Omental fat pad (tissue), 4 donors: ENCODE results near the gene C17orf78. TPM values are rescaled to one million over a fixed set of nuclear protein-coding genes. Genes with fewer than 3 reads are reported as not detected.
"Not testable (repeated sequence)": the region's sequence is repeated elsewhere in the genome, so short reads cannot be mapped to it uniquely, and the experiment has no call there.

Experiments
- ATAC-seq: fragments of 150-250 bp; one replicate; pipeline ENCODE4 v1.9.1; 2016; ENCODE audit warnings: mild to moderate bottlenecking, moderate library complexity; ENCODE audit not compliant: low FRiP score
- DNase-seq: peaks from one replicate; pipeline ENCODE4 v3.0.0-alpha.2; 2019; ENCODE audit warnings: low spot score
- CTCF ChIP-seq, 3 donors: fragments of 450-650 bp; IDR thresholded peaks; one replicate each; pipeline ENCODE4 v1.5.1; 2016 to 2017; ENCODE audit warnings: antibody characterized with exemption in 3 of 3, mild to moderate bottlenecking in 3 of 3, moderate library complexity in 2 of 3
- total RNA-seq, 4 donors: library from RNA; depleted of rRNA; stranded (reverse); fragments of >200 nt; gene quantifications; one replicate each; pipeline ENCODE4 v1.1.0, GENCODE V29; 2016

The C17orf78 gene
- total RNA-seq, 4 donors from 2014 or later, result not detected

GRCh38 chr17:37389160-37389559 lies 13.4 kb downstream of the C17orf78 start:
- ATAC-seq (no peak), DNase-seq (no peak)
- TF ChIP-seq CTCF (IDR thresholded peaks at IDR 0.05), result no peak

GRCh38 chr17:37391146-37391545 lies 15.4 kb downstream of the C17orf78 start:
- TF ChIP-seq CTCF (IDR thresholded peaks at IDR 0.05), result no peak
- no peak for ATAC-seq
- no peak for DNase-seq

GRCh38 chr17:37392024-37392590 lies 16.3 kb downstream of the C17orf78 start:
- no peak for TF ChIP-seq CTCF (IDR thresholded peaks at IDR 0.05)
- peak; percentile 92 for ATAC-seq
- no peak for DNase-seq

- TF ChIP-seq CTCF (IDR thresholded peaks at IDR 0.05), result no peak
- DNase-seq, result no peak
- ATAC-seq, result no peak
These were observed 17.6 kb downstream of the C17orf78 start for GRCh38 chr17:37393352-37393751.

- no peak for DNase-seq
- ATAC-seq, result no peak
- no peak for TF ChIP-seq CTCF (IDR thresholded peaks at IDR 0.05)
These were observed 23.5 kb downstream of the C17orf78 start for GRCh38 chr17:37399265-37399803.

- no peak for TF ChIP-seq CTCF (IDR thresholded peaks at IDR 0.05)
These were observed 24.7 kb downstream of the C17orf78 start for GRCh38 chr17:37400505-37400904.

GRCh38 chr17:37405522-37405921 lies 29.7 kb downstream of the C17orf78 start:
- ATAC-seq, DNase-seq: not testable (repeated sequence)

More at GRCh38 chr17:37400505-37400904, 24.7 kb downstream of the C17orf78 start:
- no peak for ATAC-seq
- no peak for DNase-seq
